B cell (primary cell): Measurements from ENCODE around the gene SCN7A. TPM values are rescaled to one million over a fixed set of nuclear protein-coding genes. Genes with fewer than 3 reads are reported as not detected.

Experiments
- ATAC-seq: fragments of 200-7000 bp; cut with Tn5 transposase; one replicate; pipeline ENCODE4 v1.10.0; 2021; ENCODE audit warnings: low read depth, mild to moderate bottlenecking, moderate number of reproducible peaks, moderate library complexity
- CTCF ChIA-PET: fragments of 350-600 bp; sonication (Branson Sonifier 250); formaldehyde crosslinking; loops from one replicate; lab custom pipeline; 2021; ENCODE audit warnings: antibody characterized with exemption, inconsistent platforms; lab: Charles Lee
- POLR2A ChIA-PET: fragments of 350-600 bp; sonication (Branson Sonifier 250); formaldehyde crosslinking; loops from one replicate; lab custom pipeline; 2021; ENCODE audit warnings: antibody characterized with exemption; lab: Charles Lee
- DNase-seq: peaks from one replicate; pipeline ENCODE4 v3.0.0; 2013
- H2AFZ ChIP-seq: 2 replicates; pipeline ENCODE4 v1.6.1; 2012; ENCODE audit warnings: mild to moderate bottlenecking, low read depth, low read length; ENCODE audit not compliant: insufficient read depth, poor library complexity, severe bottlenecking
- H3K27ac ChIP-seq, 2 donors: 1 replicate in 1 of 2; 2 replicates in 1 of 2; pipeline ENCODE4 v1.5.1; 2012 to 2013; ENCODE audit warnings: low read length in 2 of 2, mild to moderate bottlenecking in 2 of 2, moderate library complexity in 1 of 2
- H3K27me3 ChIP-seq, 4 experiments: fragments of 200-600 bp in 1 of 4; sonication (generic) in 1 of 4; replicated peaks in 1 of 4; 1 replicate in 2 of 4; 2 replicates in 2 of 4; pipeline versions ENCODE4 v1.6.1 to v1.7.0; 2013 to 2016; ENCODE audit warnings: low read length in 3 of 4, mild to moderate bottlenecking in 2 of 4, mixed read lengths in 1 of 4, moderate library complexity in 1 of 4; ENCODE audit not compliant: insufficient read depth in 4 of 4, control insufficient read depth in 3 of 4; ENCODE audit errors: control extremely low read depth in 1 of 4
- H3K36me3 ChIP-seq, 2 experiments: replicated peaks in 1 of 2; 1 replicate in 1 of 2; 2 replicates in 1 of 2; pipeline versions ENCODE4 v1.6.1 to v1.7.1; 2013; ENCODE audit warnings: low read length in 1 of 2; ENCODE audit not compliant: insufficient read depth in 2 of 2, control insufficient read depth in 1 of 2; ENCODE audit errors: control extremely low read depth in 1 of 2, extremely low read depth in 1 of 2
- H3K4me1 ChIP-seq, 2 donors: fragments of 200-600 bp in 1 of 2; sonication (generic) in 1 of 2; 1 replicate in 1 of 2; 2 replicates in 1 of 2; pipeline versions ENCODE4 v1.5.1 to v1.6.1; 2013 to 2017; ENCODE audit warnings: low read length in 2 of 2; ENCODE audit not compliant: control insufficient read depth in 2 of 2, insufficient read depth in 2 of 2
- H3K4me2 ChIP-seq: replicated peaks from 2 replicates; pipeline ENCODE3; 2012; ENCODE audit warnings: mild to moderate bottlenecking, low read depth, low read length; ENCODE audit not compliant: poor library complexity, severe bottlenecking
- H3K4me3 ChIP-seq, 5 experiments: fragments of 200-600 bp in 1 of 5; sonication (generic) in 1 of 5; 1 replicate in 3 of 5; 2 replicates in 2 of 5; pipeline versions ENCODE4 v1.5.1 to v1.7.0; 2011 to 2016; ENCODE audit warnings: low read length in 4 of 5, mild to moderate bottlenecking in 4 of 5, low read depth in 2 of 5, control low read depth in 1 of 5, moderate library complexity in 1 of 5; ENCODE audit not compliant: insufficient read depth in 1 of 5; ENCODE audit errors: control extremely low read depth in 1 of 5, extremely low read depth in 1 of 5
- H3K79me2 ChIP-seq: fragments of 200-600 bp; sonication (generic); one replicate; pipeline ENCODE4 v1.6.0; 2016; ENCODE audit warnings: low read length; ENCODE audit not compliant: control insufficient read depth, insufficient read depth
- H3K9ac ChIP-seq: fragments of 200-600 bp; sonication (generic); 2 replicates; pipeline ENCODE4 v1.6.1; 2017; ENCODE audit warnings: mild to moderate bottlenecking, low read length, moderate library complexity
- H3K9me3 ChIP-seq, 3 donors: one replicate each; pipeline versions ENCODE4 v1.6.1 to v1.7.1; 2013; ENCODE audit warnings: low read length in 2 of 3; ENCODE audit not compliant: control insufficient read depth in 2 of 3, insufficient read depth in 1 of 3; ENCODE audit errors: control extremely low read depth in 1 of 3
- H4K20me1 ChIP-seq: 2 replicates; pipeline ENCODE4 v1.6.0; 2012; ENCODE audit warnings: mild to moderate bottlenecking, low read length; ENCODE audit not compliant: insufficient read depth, control insufficient read depth, poor library complexity, severe bottlenecking
- H3K27ac Mint-ChIP-seq: one replicate; pipeline ENCODE4 v1.8.0; 2021; ENCODE audit warnings: mixed read lengths
- H3K27me3 Mint-ChIP-seq: one replicate; pipeline ENCODE4 v1.8.0; 2021; ENCODE audit warnings: mixed read lengths
- H3K4me1 Mint-ChIP-seq: one replicate; pipeline ENCODE4 v1.8.0; 2021; ENCODE audit warnings: mixed read lengths
- H3K4me3 Mint-ChIP-seq: one replicate; pipeline ENCODE4 v1.8.0; 2021; ENCODE audit warnings: mixed read lengths
- H3K9me3 Mint-ChIP-seq: one replicate; pipeline ENCODE4 v1.8.0; 2022; ENCODE audit warnings: mixed read lengths; ENCODE audit not compliant: insufficient read depth
- EZH2 ChIP-seq: IDR thresholded peaks from 2 replicates; pipeline ENCODE4 v1.6.1; 2012; ENCODE audit warnings: borderline replicate concordance, low read depth, mild to moderate bottlenecking, moderate library complexity, low read length; ENCODE audit not compliant: insufficient read depth, poor library complexity, severe bottlenecking
- WGBS: methylation state at CpG from one replicate; pipeline ENCODE4 v1.1.5; 2013; ENCODE audit warnings: missing lambda C conversion rate; ENCODE audit not compliant: insufficient coverage; 5-methylcytosine and 5-hydroxymethylcytosine counted together
- intact Hi-C: fragments of 100-400 bp; cut with micrococcal nuclease; formaldehyde crosslinking; loops from one replicate; pipeline ENCODE4 v1.10.0; 2022
- polyA plus RNA-seq: library from polyadenylated mRNA; depleted of rRNA; stranded (reverse); fragments of >200 nt; gene quantifications from 2 replicates; pipeline ENCODE4 v1.2.3, GENCODE V29; 2012
- total RNA-seq, 2 donors: library from RNA; stranded (reverse); fragments of 120-200 nt in 1 of 2; gene quantifications; 1 replicate in 1 of 2; 2 replicates in 1 of 2; pipeline versions ENCODE4 v1.2.3 to v1.2.4, GENCODE V29; 2013 to 2022
- TF ChIP-seq, protein P1 (sequence below): fragments of 200-600 bp; IDR thresholded peaks from one replicate; pipeline ENCODE4 v1.8.0; 2022; ENCODE audit warnings: antibody characterized with exemption, mild to moderate bottlenecking

SCN7A gene
- total and polyA plus RNA-seq, 2 donors (not counting 1 experiment from before 2014, with no cell fraction given), result not detected

DNA sequence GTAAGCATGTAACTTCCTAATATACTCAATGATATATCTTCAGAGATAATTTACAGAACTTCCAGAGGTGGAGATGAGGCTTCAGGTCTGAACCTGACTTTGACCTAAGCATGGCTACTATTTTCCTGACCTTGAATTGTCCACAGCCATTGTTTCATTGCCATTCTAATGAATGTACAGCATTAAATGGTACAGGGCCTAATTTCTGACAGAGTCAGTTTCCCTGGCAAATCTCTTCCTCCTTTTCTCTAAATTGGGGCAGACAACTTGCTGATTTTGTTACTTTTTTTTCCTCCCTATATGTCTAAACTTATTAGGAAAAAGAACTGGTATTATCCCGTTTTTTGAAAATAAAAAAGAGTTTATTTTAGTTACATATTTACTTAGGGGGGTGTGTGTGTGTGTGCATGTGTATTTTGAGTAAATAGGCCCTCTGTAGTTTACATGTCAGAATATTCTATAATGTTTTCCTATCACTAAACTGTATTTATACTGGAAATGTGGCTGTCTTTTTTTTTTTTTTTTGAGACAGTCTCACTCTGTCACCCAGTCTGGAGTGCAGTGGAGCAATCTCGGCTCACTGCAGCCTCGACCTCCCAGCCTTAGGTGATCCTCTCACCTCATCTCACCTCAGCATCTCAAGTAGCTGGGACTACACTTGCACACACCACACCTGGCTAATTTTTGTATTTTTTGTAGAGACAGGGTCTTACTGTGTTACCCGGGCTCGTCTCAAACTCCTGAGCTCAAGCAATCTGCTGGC, 75.0 kb downstream of the SCN7A start:
- H2AFZ ChIP-seq, result no peak overlapping the region
- H3K4me3 Mint-ChIP-seq, result no peak overlapping the region

DNA sequence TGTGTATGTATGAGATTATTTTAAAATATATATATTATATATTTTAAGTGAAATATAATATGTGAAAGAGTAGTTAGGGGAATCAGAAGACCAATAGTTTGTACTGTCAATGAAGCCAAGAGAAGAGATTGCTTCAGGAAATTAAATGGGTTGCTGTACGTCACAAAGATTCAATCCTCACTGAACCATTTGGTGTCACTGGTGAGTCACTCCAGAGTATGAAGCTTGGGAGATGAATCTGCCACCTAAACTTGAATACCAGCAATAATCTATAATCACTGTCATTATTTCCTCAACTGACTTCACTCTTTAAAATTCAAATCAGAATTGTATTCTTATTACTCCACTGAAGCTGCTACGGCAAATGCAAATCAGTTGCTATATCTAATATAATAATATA, 76.4 kb downstream of the SCN7A start:
- H3K9me3 ChIP-seq, result no peaks in the 10 kb centered on the region
- ChIA-PET CTCF (no interaction called here), POLR2A (no interaction called here)
- H4K20me1 ChIP-seq, result no peaks in the 10 kb centered on the region
- no peak overlapping the region for H3K27ac ChIP-seq
- TF ChIP-seq, protein P1, sequence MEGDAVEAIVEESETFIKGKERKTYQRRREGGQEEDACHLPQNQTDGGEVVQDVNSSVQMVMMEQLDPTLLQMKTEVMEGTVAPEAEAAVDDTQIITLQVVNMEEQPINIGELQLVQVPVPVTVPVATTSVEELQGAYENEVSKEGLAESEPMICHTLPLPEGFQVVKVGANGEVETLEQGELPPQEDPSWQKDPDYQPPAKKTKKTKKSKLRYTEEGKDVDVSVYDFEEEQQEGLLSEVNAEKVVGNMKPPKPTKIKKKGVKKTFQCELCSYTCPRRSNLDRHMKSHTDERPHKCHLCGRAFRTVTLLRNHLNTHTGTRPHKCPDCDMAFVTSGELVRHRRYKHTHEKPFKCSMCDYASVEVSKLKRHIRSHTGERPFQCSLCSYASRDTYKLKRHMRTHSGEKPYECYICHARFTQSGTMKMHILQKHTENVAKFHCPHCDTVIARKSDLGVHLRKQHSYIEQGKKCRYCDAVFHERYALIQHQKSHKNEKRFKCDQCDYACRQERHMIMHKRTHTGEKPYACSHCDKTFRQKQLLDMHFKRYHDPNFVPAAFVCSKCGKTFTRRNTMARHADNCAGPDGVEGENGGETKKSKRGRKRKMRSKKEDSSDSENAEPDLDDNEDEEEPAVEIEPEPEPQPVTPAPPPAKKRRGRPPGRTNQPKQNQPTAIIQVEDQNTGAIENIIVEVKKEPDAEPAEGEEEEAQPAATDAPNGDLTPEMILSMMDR, result no peak
- no peak for TF ChIP-seq EZH2
- intact Hi-C loops, result no loop called here
- Mint-ChIP-seq H3K27ac (no peak overlapping the region), H3K4me1 (no peaks in the 10 kb centered on the region), H3K9me3 (no peaks in the 10 kb centered on the region), H3K27me3 (no peaks in the 10 kb centered on the region), H3K4me3 (no peak overlapping the region)
- H3K27me3 ChIP-seq, result no peaks in the 10 kb centered on the region
- no peaks in the 10 kb centered on the region for H3K79me2 ChIP-seq
- H2AFZ ChIP-seq, result no peak overlapping the region
- DNase-seq (no peak), ATAC-seq (no peak)
- H3K9ac ChIP-seq, result no peak overlapping the region
- no peaks in the 10 kb centered on the region for H3K36me3 ChIP-seq
- H3K4me3 ChIP-seq, result no peak overlapping the region
- H3K4me2 ChIP-seq, result no peak overlapping the region
- WGBS, result no CpG with 5 or more reads among the region's 2 CpGs
- no peaks in the 10 kb centered on the region for H3K4me1 ChIP-seq

More for the DNA sequence above, 75.0 kb downstream of the SCN7A start:
- Histone ChIP-seq H3K36me3 (no peaks in the 10 kb centered on the region), H3K27me3 (no peaks in the 10 kb centered on the region), H3K27ac (no peak overlapping the region), H3K79me2 (no peaks in the 10 kb centered on the region), H4K20me1 (no peaks in the 10 kb centered on the region), H3K4me3 (no peak overlapping the region), H3K4me1 (no peaks in the 10 kb centered on the region), H3K9ac (no peak overlapping the region), H3K9me3 (no peaks in the 10 kb centered on the region), H3K4me2 (no peak overlapping the region)
- Mint-ChIP-seq H3K9me3 (no peaks in the 10 kb centered on the region), H3K27me3 (no peaks in the 10 kb centered on the region), H3K27ac (no peak overlapping the region), H3K4me1 (no peaks in the 10 kb centered on the region)
- TF ChIP-seq EZH2, result no peak
- TF ChIP-seq, protein P1, result no peak
- POLR2A ChIA-PET, result no interaction called here
- no peak for DNase-seq
- no peak for ATAC-seq
- intact Hi-C loops, result no loop called here
- 100% methylated on average over 2 of the region's 5 CpGs for WGBS
- CTCF ChIA-PET, result no interaction called here
